GM19397 (cell line): ENCODE data around the gene C6orf132.
"Not testable (repeated sequence)": the region's sequence is repeated elsewhere in the genome, so short reads cannot be mapped to it uniquely, and the experiment has no call there.

Experiments
- ATAC-seq: cut with Tn5 transposase; IDR thresholded peaks from one replicate; pipeline ENCODE4 v1.9.1; 2021; ENCODE audit warnings: mild to moderate bottlenecking, moderate library complexity; ENCODE audit not compliant: unreplicated experiment

The C6orf132 gene

GRCh38 chr6:42142118-42142835 lies at the start of gene C6orf132:
TSS of gene C6orf132 (minus strand) at chr6:42142620. CDS start at chr6:42142444, 176 bp downstream.
- ATAC-seq: no peak

GRCh38 chr6:42190554-42191183 lies 48.2 kb upstream of the C6orf132 start:
- ATAC-seq: no peak

- no peak for ATAC-seq
Measured at GRCh38 chr6:42188406-42188805, 46.0 kb upstream of the C6orf132 start.

GRCh38 chr6:42185597-42185996 lies 43.2 kb upstream of the C6orf132 start:
- no peak for ATAC-seq

GRCh38 chr6:42184475-42184874 lies 42.1 kb upstream of the C6orf132 start:
- no peak for ATAC-seq

- no peak for ATAC-seq
Measured at GRCh38 chr6:42182101-42182500, 39.7 kb upstream of the C6orf132 start.

GRCh38 chr6:42179945-42180313 lies 37.5 kb upstream of the C6orf132 start:
- no peak for ATAC-seq

- ATAC-seq: no peak
Measured at GRCh38 chr6:42179261-42179944, 37.0 kb upstream of the C6orf132 start.

- ATAC-seq: no peak
Measured at GRCh38 chr6:42177514-42178364, 35.3 kb upstream of the C6orf132 start.

GRCh38 chr6:42176981-42177380 lies 34.6 kb upstream of the C6orf132 start:
- no peak for ATAC-seq

GRCh38 chr6:42175860-42176259 lies 33.4 kb upstream of the C6orf132 start:
- ATAC-seq: no peak

GRCh38 chr6:42173101-42173500 lies 30.7 kb upstream of the C6orf132 start, which contains the start of gene GUCA1A:
TSS of gene GUCA1A (plus strand) at chr6:42173364. CDS start at chr6:42173614, 250 bp downstream.
- ATAC-seq: no peak

- ATAC-seq: no peak
Measured at GRCh38 chr6:42171813-42172581, 29.6 kb upstream of the C6orf132 start.

- not testable (repeated sequence) for ATAC-seq
Measured at GRCh38 chr6:42169780-42170179, 27.4 kb upstream of the C6orf132 start.

- no peak for ATAC-seq
Measured at GRCh38 chr6:42168650-42169049, 26.2 kb upstream of the C6orf132 start.

GRCh38 chr6:42166444-42167141 lies 24.2 kb upstream of the C6orf132 start:
- ATAC-seq: no peak

- no peak for ATAC-seq
Measured at GRCh38 chr6:42165016-42165415, 22.6 kb upstream of the C6orf132 start.

- ATAC-seq: no peak
Measured at GRCh38 chr6:42163981-42164380, 21.6 kb upstream of the C6orf132 start.

GRCh38 chr6:42162812-42163211 lies 20.4 kb upstream of the C6orf132 start:
- ATAC-seq: no peak

- no peak for ATAC-seq
Measured at GRCh38 chr6:42162384-42162783, 20.0 kb upstream of the C6orf132 start.
